Naive thymus-derived CD8-positive, alpha-beta T cell (primary cell): ENCODE measurements around the gene TUT1. TPM values are rescaled to one million over a fixed set of nuclear protein-coding genes. Genes with fewer than 3 reads are reported as not detected.

Experiments
- ATAC-seq, 2 donors: fragments of 150-1000 bp; cut with Tn5 transposase in 1 of 2; sonication (Bioruptor Pico), chemical (Tn5 transposase) in 1 of 2; 1 replicate in 1 of 2; 2 replicates in 1 of 2; pipeline ENCODE4 v1.10.0; 2021; ENCODE audit warnings: mild to moderate bottlenecking in 2 of 2, moderate library complexity in 2 of 2
- POLR2A ChIA-PET: fragments of 350-600 bp; sonication (Branson Sonifier 250); formaldehyde crosslinking; loops from one replicate; lab custom pipeline; 2021; ENCODE audit warnings: antibody characterized with exemption; lab: Charles Lee
- DNase-seq, 10 donors: peaks; one replicate each; pipeline versions ENCODE4 v3.0.0 to v3.0.0-alpha.2; 2020 to 2022
- H3K27ac Mint-ChIP-seq, 10 donors: one replicate each; pipeline ENCODE4 v1.8.0; 2020 to 2022; ENCODE audit warnings: mild to moderate bottlenecking in 10 of 10, mixed read lengths in 10 of 10, moderate library complexity in 4 of 10, inconsistent platforms in 1 of 10
- H3K27me3 Mint-ChIP-seq, 5 donors: one replicate each; pipeline ENCODE4 v1.8.0; 2021 to 2022; ENCODE audit warnings: mixed read lengths in 5 of 5
- H3K36me3 Mint-ChIP-seq, 3 donors: one replicate each; pipeline ENCODE4 v1.8.0; 2020 to 2022; ENCODE audit warnings: mixed read lengths in 3 of 3, mild to moderate bottlenecking in 2 of 3, inconsistent platforms in 1 of 3
- H3K4me1 Mint-ChIP-seq, 4 donors: one replicate each; pipeline ENCODE4 v1.8.0; 2021 to 2022; ENCODE audit warnings: mixed read lengths in 4 of 4
- H3K4me3 Mint-ChIP-seq, 10 donors: one replicate each; pipeline ENCODE4 v1.8.0; 2020 to 2022; ENCODE audit warnings: mild to moderate bottlenecking in 10 of 10, mixed read lengths in 10 of 10, moderate library complexity in 6 of 10, inconsistent platforms in 1 of 10
- H3K9me3 Mint-ChIP-seq, 9 donors: one replicate each; pipeline ENCODE4 v1.8.0; 2020 to 2022; ENCODE audit warnings: mixed read lengths in 9 of 9, mild to moderate bottlenecking in 3 of 9, inconsistent platforms in 1 of 9, moderate library complexity in 1 of 9
- polyA plus RNA-seq, 3 donors: library from polyadenylated mRNA; unstranded; fragments of 300-500 nt; fragmentation: Illumina TruSeq; gene quantifications; one replicate each; pipeline ENCODE4 v1.2.3, GENCODE V29; 2021
- total RNA-seq, 8 experiments: library from RNA in 2 of 8; stranded (reverse) in 2 of 8; gene quantifications; one replicate each; pipeline ENCODE4 v1.2.3 and lab custom pipeline; 2021 to 2026

TUT1 gene
- total and polyA plus RNA-seq, 5 experiments from 2014 or later = 12.8 to 50.9 (median 24.4) TPM

- H3K27ac Mint-ChIP-seq = peak within 1 kb of the TSS; percentile 96 to 99 (median 98)
- POLR2A ChIA-PET = interaction anchor here (0.6 to 8.0 kb wide), 23 partner anchors 9 to 269 kb away, joined by 3 to 96 read pairs (median 7); partner anchors contain the start of genes B3GAT3, BSCL2, C11orf98 and CSKMT
- no peaks in the 10 kb centered on the region for H3K9me3 Mint-ChIP-seq
- peak within 1 kb of the TSS; percentile 91 to 98 (median 94) for H3K4me3 Mint-ChIP-seq
- peaks cover 32 to 59% (median 57%) of the 10 kb centered on the region in 4 donors for H3K4me1 Mint-ChIP-seq
- ATAC-seq (peak; percentile 74 to 78), DNase-seq (peak; percentile 79 to 94 (median 88))
- H3K36me3 Mint-ChIP-seq = peaks cover 0 to 31% (median 7%) of the 10 kb centered on the region in 3 donors
- no peaks in the 10 kb centered on the region for H3K27me3 Mint-ChIP-seq
Observed at GRCh38 chr11:62612366-62613290, 21.3 kb upstream of the TUT1 start, which contains the start of the genes EML3 and ROM1. Gene EML3 (minus strand): TSS chr11:62612775. CDS start chr11:62612457, 318 bp downstream. Gene ROM1 (plus strand): TSS chr11:62613257. CDS start chr11:62613282, 25 bp downstream.

DNA sequence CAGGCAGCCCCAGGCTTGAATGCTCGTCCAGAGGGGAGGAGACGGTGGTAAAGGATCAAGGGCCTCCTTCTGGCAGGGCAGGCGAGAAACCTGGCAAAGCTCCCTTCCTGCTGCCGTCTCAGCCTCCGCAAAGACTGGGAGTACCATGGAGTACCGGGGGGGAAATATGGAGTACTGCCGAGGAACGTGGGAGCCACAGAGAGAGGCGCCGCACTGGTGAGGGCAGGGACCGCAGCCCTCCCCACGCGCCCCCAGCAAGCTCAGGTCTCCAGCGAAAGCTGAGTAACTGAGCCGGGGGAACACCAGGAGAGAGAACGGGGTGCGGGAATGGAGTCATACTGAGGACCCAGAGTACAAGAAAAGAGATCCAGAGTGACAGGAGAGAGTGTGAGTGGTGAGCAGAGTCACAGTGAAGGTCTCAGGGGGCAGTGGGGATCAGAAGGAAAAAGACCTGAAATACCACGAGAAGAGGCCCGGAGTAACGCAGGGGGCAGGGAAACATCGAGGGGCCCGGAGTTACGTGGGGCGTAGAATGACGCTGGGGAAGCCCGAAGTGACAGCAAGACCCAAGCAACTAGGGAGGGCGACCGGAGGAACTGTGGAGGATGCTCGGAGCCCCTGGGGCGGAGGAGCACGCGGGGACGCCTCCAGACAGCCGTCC lies 20.5 kb upstream of the TUT1 start:
- H3K4me1 Mint-ChIP-seq = peaks cover 34 to 62% (median 58%) of the 10 kb centered on the region in 4 donors
- peaks cover 0 to 31% (median 12%) of the 10 kb centered on the region in 3 donors for H3K36me3 Mint-ChIP-seq
- ATAC-seq (peak; percentile 55 to 64), DNase-seq (peak in 7 of 10 donors; percentile 37 to 79 (median 66))
- no peaks in the 10 kb centered on the region for H3K9me3 Mint-ChIP-seq
- POLR2A ChIA-PET = interaction anchor here (0.9 to 8.0 kb wide), 22 partner anchors 10 to 270 kb away, joined by 3 to 96 read pairs (median 7); partner anchors contain the start of genes B3GAT3, C11orf98, CSKMT and EEF1G
- H3K27me3 Mint-ChIP-seq = no peaks in the 10 kb centered on the region
- peak overlapping the region; percentile 91 to 98 (median 94) for H3K4me3 Mint-ChIP-seq
- H3K27ac Mint-ChIP-seq = peak overlapping the region; percentile 96 to 99 (median 98)

GRCh38 chr11:62610814-62611704 lies 19.7 kb upstream of the TUT1 start:
- DNase-seq (no peak), ATAC-seq (no peak)
- Mint-ChIP-seq H3K4me3 (peak overlapping the region; percentile 91 to 98 (median 94)), H3K9me3 (no peaks in the 10 kb centered on the region), H3K27me3 (no peaks in the 10 kb centered on the region), H3K4me1 (peaks cover 32 to 62% (median 59%) of the 10 kb centered on the region in 4 donors), H3K27ac (peak overlapping the region; percentile 96 to 99 (median 98)), H3K36me3 (peaks cover 0 to 32% (median 12%) of the 10 kb centered on the region in 3 donors)
- POLR2A ChIA-PET = interaction anchor here (0.6 to 8.0 kb wide), 25 partner anchors 9 to 270 kb away, joined by 3 to 96 read pairs (median 5); partner anchors contain the start of genes B3GAT3, C11orf98, CSKMT and EEF1G

GRCh38 chr11:62610403-62610802 lies 19.1 kb upstream of the TUT1 start:
- no peak for ATAC-seq
- H3K27me3 Mint-ChIP-seq = no peaks in the 10 kb centered on the region
- H3K4me1 Mint-ChIP-seq = peaks cover 32 to 64% (median 61%) of the 10 kb centered on the region in 4 donors
- H3K27ac Mint-ChIP-seq = peak overlapping the region; percentile 46 to 98 (median 83)
- DNase-seq = no peak
- peaks cover 0 to 36% (median 12%) of the 10 kb centered on the region in 3 donors for H3K36me3 Mint-ChIP-seq
- no peaks in the 10 kb centered on the region for H3K9me3 Mint-ChIP-seq
- peak overlapping the region; percentile 60 to 97 (median 78) for H3K4me3 Mint-ChIP-seq
- POLR2A ChIA-PET = interaction anchor here (0.6 to 8.0 kb wide), 16 partner anchors 9 to 244 kb away, joined by 3 to 96 read pairs (median 16); partner anchors contain the start of genes B3GAT3, C11orf98, CSKMT and EEF1G

GRCh38 chr11:62608776-62609175 lies 17.5 kb upstream of the TUT1 start:
- DNase-seq = no peak
- POLR2A ChIA-PET = interaction anchor here (0.7 to 8.0 kb wide), 5 partner anchors 8 to 57 kb away, joined by 4 to 96 read pairs (median 65); partner anchors contain the start of genes C11orf98, CSKMT, GANAB and MTA2
- ATAC-seq = no peak
- Mint-ChIP-seq H3K4me3 (peak overlapping the region in 5 of 10 donors; percentile 19 to 78 (median 34)), H3K27ac (peak overlapping the region in 8 of 10 donors; percentile 7 to 79 (median 65)), H3K27me3 (no peaks in the 10 kb centered on the region), H3K4me1 (peaks cover 28 to 69% (median 58%) of the 10 kb centered on the region in 4 donors), H3K36me3 (peaks cover 0 to 42% (median 15%) of the 10 kb centered on the region in 3 donors), H3K9me3 (no peaks in the 10 kb centered on the region)

GRCh38 chr11:62607714-62608113 lies 16.4 kb upstream of the TUT1 start:
- no peaks in the 10 kb centered on the region for H3K27me3 Mint-ChIP-seq
- ATAC-seq (no peak), DNase-seq (no peak)
- peak overlapping the region in 2 of 10 donors; percentile 24 to 33 for H3K4me3 Mint-ChIP-seq
- H3K4me1 Mint-ChIP-seq = peaks cover 32 to 74% (median 64%) of the 10 kb centered on the region in 4 donors
- POLR2A ChIA-PET = interaction anchor here (0.5 to 9.9 kb wide), 7 partner anchors 10 to 58 kb away, joined by 3 to 166 read pairs (median 5); partner anchors contain the start of genes B3GAT3, C11orf98, CSKMT and INTS5
- H3K36me3 Mint-ChIP-seq = peaks cover 0 to 51% (median 20%) of the 10 kb centered on the region in 3 donors
- H3K27ac Mint-ChIP-seq = peak overlapping the region in 3 of 10 donors; percentile 2 to 44 (median 11)
- no peaks in the 10 kb centered on the region for H3K9me3 Mint-ChIP-seq

DNA sequence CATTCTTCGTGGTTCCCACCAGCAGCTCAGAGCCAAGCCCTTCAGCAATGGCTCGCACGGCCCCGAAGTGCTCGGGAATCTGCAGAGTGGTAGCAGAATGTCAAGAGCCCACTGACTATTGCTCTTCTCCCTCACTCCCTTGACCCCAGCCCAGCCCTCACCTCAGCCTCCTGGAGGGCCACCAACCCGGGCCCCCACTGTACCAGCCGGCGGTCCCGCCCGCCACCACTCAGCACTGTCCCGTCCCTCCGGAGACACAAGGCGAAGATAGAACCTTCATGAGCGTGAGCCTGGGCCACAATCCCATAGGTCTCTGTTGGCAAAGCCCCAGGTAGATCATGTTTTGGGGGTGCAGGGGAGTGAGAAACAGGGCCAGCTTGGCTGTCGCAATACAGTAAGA lies 14.6 kb upstream of the TUT1 start:
- H3K36me3 Mint-ChIP-seq = peaks cover 0 to 55% (median 22%) of the 10 kb centered on the region in 3 donors
- H3K27me3 Mint-ChIP-seq = no peaks in the 10 kb centered on the region
- no peak overlapping the region for H3K4me3 Mint-ChIP-seq
- DNase-seq (no peak), ATAC-seq (no peak)
- peaks cover 28 to 66% (median 59%) of the 10 kb centered on the region in 4 donors for H3K4me1 Mint-ChIP-seq
- H3K9me3 Mint-ChIP-seq = no peaks in the 10 kb centered on the region
- H3K27ac Mint-ChIP-seq = no peak overlapping the region
- POLR2A ChIA-PET = interaction anchor here (0.6 to 9.9 kb wide), 7 partner anchors 14 to 236 kb away, joined by 3 to 166 read pairs (median 4); partner anchors contain the start of genes B3GAT3, C11orf98, CSKMT and LBHD1

GRCh38 chr11:62605467-62605866 lies 14.1 kb upstream of the TUT1 start:
- H3K36me3 Mint-ChIP-seq = peaks cover 0 to 56% (median 22%) of the 10 kb centered on the region in 3 donors
- no peak for DNase-seq
- POLR2A ChIA-PET = interaction anchor here (0.6 to 9.9 kb wide), 9 partner anchors 13 to 236 kb away, joined by 3 to 166 read pairs (median 4); partner anchors contain the start of genes B3GAT3, C11orf98, CSKMT and GANAB
- no peaks in the 10 kb centered on the region for H3K27me3 Mint-ChIP-seq
- H3K27ac Mint-ChIP-seq = peak overlapping the region in 3 of 10 donors; percentile 15 to 56 (median 40)
- no peak for ATAC-seq
- H3K9me3 Mint-ChIP-seq = no peaks in the 10 kb centered on the region
- peaks cover 29 to 62% (median 57%) of the 10 kb centered on the region in 4 donors for H3K4me1 Mint-ChIP-seq
- no peak overlapping the region for H3K4me3 Mint-ChIP-seq

DNA sequence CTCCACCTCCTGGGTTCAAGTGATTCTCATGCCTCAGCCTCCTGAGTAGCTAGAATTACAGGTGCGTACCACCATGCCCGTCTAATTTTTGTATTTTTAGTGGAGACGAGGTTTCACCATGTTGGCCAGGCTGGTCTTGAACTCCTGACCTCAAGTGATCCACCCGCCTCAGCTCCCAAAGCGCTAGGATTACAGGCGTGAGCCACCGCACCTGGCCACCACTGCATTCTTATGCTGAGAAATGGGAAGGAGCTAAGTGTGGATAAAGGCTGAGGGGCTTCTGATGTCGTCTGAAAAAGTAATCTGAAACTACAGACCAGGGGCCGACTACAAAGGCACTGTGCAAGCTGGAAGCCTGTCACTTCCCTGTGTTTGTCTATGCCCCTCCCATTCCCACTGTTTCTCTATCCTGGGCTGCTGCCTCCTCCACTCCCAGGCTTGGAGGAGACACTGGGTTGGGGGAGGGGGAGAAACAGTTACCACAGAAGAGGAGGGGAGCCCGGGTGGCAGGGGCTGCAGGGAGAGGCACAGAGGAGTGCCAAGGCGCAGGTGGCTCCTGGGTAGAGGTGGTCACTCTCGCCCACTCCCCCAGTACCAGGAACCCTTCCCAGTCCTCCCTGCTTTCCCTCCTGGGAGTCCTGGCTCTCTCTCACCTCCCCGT lies 13.3 kb upstream of the TUT1 start:
- no peaks in the 10 kb centered on the region for H3K27me3 Mint-ChIP-seq
- ATAC-seq = no peak
- H3K36me3 Mint-ChIP-seq = peaks cover 0 to 55% (median 29%) of the 10 kb centered on the region in 3 donors
- H3K27ac Mint-ChIP-seq = peak overlapping the region in 3 of 10 donors; percentile 40 to 74 (median 66)
- no peak overlapping the region for H3K4me3 Mint-ChIP-seq
- peaks cover 32 to 62% (median 57%) of the 10 kb centered on the region in 4 donors for H3K4me1 Mint-ChIP-seq
- H3K9me3 Mint-ChIP-seq = no peaks in the 10 kb centered on the region
- no peak for DNase-seq
- POLR2A ChIA-PET = interaction anchor here (0.6 to 9.9 kb wide), 8 partner anchors 7 to 182 kb away, joined by 3 to 166 read pairs (median 8); partner anchors contain the start of genes B3GAT3, C11orf98, CSKMT and EML3

DNA sequence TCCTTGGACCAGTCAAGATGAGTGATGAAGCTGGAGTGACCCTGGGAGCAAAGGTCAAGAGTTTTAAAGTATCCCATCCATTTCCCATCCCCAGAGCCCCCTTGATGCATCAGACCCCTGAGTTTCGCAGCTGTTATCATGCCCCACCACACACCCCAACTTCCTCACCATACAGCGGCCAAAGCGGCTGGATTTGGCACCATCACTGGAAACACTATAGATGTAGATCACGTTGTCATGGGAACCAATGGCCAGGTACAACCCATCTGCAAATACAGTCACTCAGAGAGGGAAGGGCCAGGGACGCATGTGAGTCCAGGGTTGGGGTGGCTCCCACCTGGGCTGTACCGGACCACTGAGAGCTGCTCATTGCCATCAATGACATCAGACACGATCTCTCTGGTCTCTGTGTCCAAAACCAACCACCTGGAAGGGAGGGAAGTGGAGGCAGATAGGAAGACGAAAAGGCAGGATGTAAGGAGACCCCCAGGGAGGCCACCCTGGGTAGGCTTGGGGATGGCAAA lies 12.5 kb upstream of the TUT1 start:
- Mint-ChIP-seq H3K36me3 (peaks cover 0 to 61% (median 31%) of the 10 kb centered on the region in 3 donors), H3K27me3 (no peaks in the 10 kb centered on the region), H3K4me3 (peak overlapping the region; percentile 48 to 82 (median 66)), H3K27ac (peak overlapping the region in 6 of 10 donors; percentile 39 to 75 (median 64)), H3K4me1 (peaks cover 33 to 62% (median 58%) of the 10 kb centered on the region in 4 donors), H3K9me3 (no peaks in the 10 kb centered on the region)
- no peak for DNase-seq
- ATAC-seq = no peak
- POLR2A ChIA-PET = interaction anchor here (0.6 to 9.9 kb wide), 8 partner anchors 8 to 93 kb away, joined by 3 to 166 read pairs (median 6); partner anchors contain the start of genes C11orf98, CSKMT, EML3 and GANAB
